GM12864 (cell line): ENCODE measurements around the gene ATE1.
"Not testable (repeated sequence)": the region's sequence is repeated elsewhere in the genome, so short reads cannot be mapped to it uniquely, and the experiment has no call there.

Experiments used
- DNase-seq: peaks from one replicate; pipeline ENCODE4 v3.0.0-alpha.2; 2011; ENCODE audit warnings: low read depth
- H3K4me3 ChIP-seq: 2 replicates; pipeline ENCODE4 v1.5.1; 2011; ENCODE audit warnings: mild to moderate bottlenecking, low read depth, low read length, control low read depth
- CTCF ChIP-seq: IDR thresholded peaks from 2 replicates; pipeline ENCODE4 v1.5.1; 2011; ENCODE audit warnings: low read depth, mild to moderate bottlenecking, moderate library complexity, low read length, control low read depth, inconsistent platforms; ENCODE audit errors: missing control alignments

The ATE1 gene

GRCh38 chr10:121832647-121833046 is 95.2 kb downstream of the ATE1 start:
- no peak overlapping the region for H3K4me3 ChIP-seq
- DNase-seq = no peak
- no peak for TF ChIP-seq CTCF

GRCh38 chr10:121831777-121832176 is 96.1 kb downstream of the ATE1 start:
- DNase-seq = no peak
- H3K4me3 ChIP-seq = no peak overlapping the region
- no peak for TF ChIP-seq CTCF

- H3K4me3 ChIP-seq = no peak overlapping the region
- no peak for DNase-seq
- no peak for TF ChIP-seq CTCF
Observed at GRCh38 chr10:121831237-121831636, 96.6 kb downstream of the ATE1 start.

GRCh38 chr10:121830101-121830500 is 97.7 kb downstream of the ATE1 start:
- DNase-seq = no peak
- H3K4me3 ChIP-seq = no peak overlapping the region
- TF ChIP-seq CTCF = no peak

GRCh38 chr10:121828045-121828444 is 99.8 kb downstream of the ATE1 start:
- TF ChIP-seq CTCF = no peak
- DNase-seq = no peak
- H3K4me3 ChIP-seq = no peak overlapping the region

GRCh38 chr10:121826773-121827172 is 101.1 kb downstream of the ATE1 start:
- not testable (repeated sequence) for DNase-seq, H3K4me3 ChIP-seq

GRCh38 chr10:121823993-121824463 is 103.8 kb downstream of the ATE1 start:
- no peak overlapping the region for H3K4me3 ChIP-seq
- TF ChIP-seq CTCF = peak; percentile 68
- no peak for DNase-seq
